Endothelial cell of umbilical vein (primary cell): ENCODE data around the gene FGFR4. TPM values are rescaled to one million over a fixed set of nuclear protein-coding genes. Genes with fewer than 3 reads are reported as not detected.
A peak's percentile ranks its signal among the peaks of the same experiment; 100 is the strongest.

Experiments used
- BruUV-seq: library from RNA; stranded (reverse); fragments of 400-500 nt; replicated peaks from 2 replicates; lab custom pipeline; 2021; lab: Mats Ljungman, UMichigan
- CTCF ChIA-PET: fragments of 300-600, 350-600 bp; sonication (Branson Sonifier 250); formaldehyde crosslinking; loops from one replicate; lab custom pipeline; 2021; ENCODE audit warnings: antibody characterized with exemption, inconsistent platforms; lab: Charles Lee
- POLR2A ChIA-PET: fragments of 300-600, 350-600 bp; sonication (Branson Sonifier 250); formaldehyde crosslinking; loops from one replicate; lab custom pipeline; 2021; ENCODE audit warnings: antibody characterized with exemption, inconsistent platforms; lab: Charles Lee
- DNase-seq: peaks from one replicate; pipeline ENCODE4 v3.0.0-alpha.2; 2011; ENCODE audit warnings: low read depth, low spot score
- FAIRE-seq: peaks from 2 replicates; lab custom pipeline; 2011; peaks lifted over from hg19 to GRCh38; lab: Jason Lieb, UNC
- H2AFZ ChIP-seq: 2 replicates; pipeline ENCODE4 v1.6.0; 2012; ENCODE audit warnings: low read depth, low read length, control low read depth, inconsistent platforms
- H3K27ac ChIP-seq: 2 replicates; pipeline ENCODE4 v1.5.1; 2011; ENCODE audit warnings: low read depth, mild to moderate bottlenecking, control low read depth, low read length, moderate library complexity; ENCODE audit not compliant: insufficient read depth
- H3K27me3 ChIP-seq, 2 experiments: 2 replicates each; pipeline versions ENCODE4 v1.6.0 to v1.6.1; 2011; ENCODE audit warnings: low read length in 2 of 2, mixed read lengths in 1 of 2; ENCODE audit not compliant: control insufficient read depth in 2 of 2, insufficient read depth in 2 of 2
- H3K36me3 ChIP-seq, 2 experiments: 2 replicates in 1 of 2; 3 replicates in 1 of 2; pipeline ENCODE4 v1.5.1; 2011; ENCODE audit warnings: low read length in 2 of 2, mild to moderate bottlenecking in 1 of 2, moderate library complexity in 1 of 2; ENCODE audit not compliant: control insufficient read depth in 2 of 2, insufficient read depth in 2 of 2; ENCODE audit errors: extremely low read depth in 1 of 2
- H3K4me1 ChIP-seq: 3 replicates; pipeline ENCODE4 v1.5.1; 2011; ENCODE audit warnings: mild to moderate bottlenecking, low read length; ENCODE audit not compliant: control insufficient read depth, insufficient read depth; ENCODE audit errors: extremely low read depth
- H3K4me2 ChIP-seq: 2 replicates; pipeline ENCODE4 v1.6.1; 2011; ENCODE audit warnings: low read length, control low read depth, mixed read lengths; ENCODE audit not compliant: insufficient read depth
- H3K4me3 ChIP-seq, 3 experiments: fragments of 200-600 bp in 1 of 3; sonication (generic), shearing (Covaris generic) in 1 of 3; replicated peaks in 1 of 3; 2 replicates each; pipeline ENCODE4 v1.5.1; 2011 to 2016; ENCODE audit warnings: control low read depth in 3 of 3, low read length in 3 of 3, mild to moderate bottlenecking in 2 of 3, inconsistent platforms in 1 of 3, low read depth in 1 of 3, moderate library complexity in 1 of 3; ENCODE audit not compliant: insufficient read depth in 1 of 3
- H3K79me2 ChIP-seq: 2 replicates; pipeline ENCODE4 v1.6.0; 2012; ENCODE audit warnings: low read length, inconsistent platforms; ENCODE audit not compliant: control insufficient read depth, insufficient read depth
- H3K9ac ChIP-seq: replicated peaks from 2 replicates; pipeline ENCODE3; 2011; ENCODE audit warnings: low read length, control low read depth; ENCODE audit not compliant: insufficient read depth; ENCODE audit errors: extremely low read depth
- H3K9me1 ChIP-seq: replicated peaks from 3 replicates; pipeline ENCODE4 v1.6.0; 2011; ENCODE audit warnings: mild to moderate bottlenecking, low read length; ENCODE audit not compliant: control insufficient read depth, insufficient read depth; ENCODE audit errors: extremely low read depth
- H3K9me3 ChIP-seq: replicated peaks from 2 replicates; pipeline ENCODE4 v1.5.1; 2012; ENCODE audit warnings: low read length, inconsistent platforms; ENCODE audit not compliant: control insufficient read depth, insufficient read depth
- H4K20me1 ChIP-seq: replicated peaks from 2 replicates; pipeline ENCODE3; 2011; ENCODE audit warnings: mild to moderate bottlenecking, low read length; ENCODE audit not compliant: control insufficient read depth, insufficient read depth; ENCODE audit errors: extremely low read depth
- POLR2A ChIP-seq: IDR thresholded peaks from 2 replicates; pipeline ENCODE4 v1.6.1; 2012; ENCODE audit warnings: low read depth, mild to moderate bottlenecking, control low read depth, low read length
- POLR2AphosphoS5 ChIP-seq: IDR thresholded peaks from 2 replicates; pipeline ENCODE4 v1.6.1; 2012; ENCODE audit warnings: low read depth, mild to moderate bottlenecking, control low read depth, low read length, moderate library complexity; ENCODE audit not compliant: insufficient read depth
- dilution Hi-C: fragments of 300-500 bp; cut with MboI; formaldehyde crosslinking; loops from one replicate; pipeline ENCODE4 v1.15.0; 2019; ENCODE audit warnings: low sequenced_read_pairs; ENCODE audit not compliant: extremely low pct_ligation_motif_present
- intact Hi-C: fragments of 100-400 bp; cut with micrococcal nuclease; formaldehyde crosslinking; loops from one replicate; pipeline ENCODE4 v1.10.0; 2022
- polyA plus RNA-seq, 4 experiments: library from polyadenylated mRNA; depleted of rRNA in 3 of 4; stranded (reverse) in 3 of 4; unstranded in 1 of 4; fragments of >200 nt; gene quantifications; 2 replicates each; pipeline versions ENCODE4 v1.2.1 to v1.2.3, GENCODE V29; 2011 to 2012; ENCODE audit warnings: missing spikeins in 1 of 4
- total RNA-seq: library from RNA; stranded (reverse); gene quantifications from 2 replicates; pipeline ENCODE4 v1.2.3, GENCODE V29; 2021
- TF ChIP-seq, protein P1 (sequence below), 2 donors: IDR thresholded peaks; 1 replicate in 1 of 2; 2 replicates in 1 of 2; pipeline ENCODE4 v1.5.1; 2011; ENCODE audit warnings: low read length in 2 of 2, mild to moderate bottlenecking in 2 of 2, moderate library complexity in 2 of 2, control low read depth in 1 of 2, inconsistent platforms in 1 of 2, low read depth in 1 of 2; ENCODE audit not compliant: insufficient read depth in 1 of 2; ENCODE audit errors: extremely low read depth in 1 of 2

FGFR4 gene
- total and polyA plus RNA-seq, 2 donors (not counting 3 experiments of a cell fraction or from before 2014, with no cell fraction given) = 1.9 to 2.9 TPM

DNA sequence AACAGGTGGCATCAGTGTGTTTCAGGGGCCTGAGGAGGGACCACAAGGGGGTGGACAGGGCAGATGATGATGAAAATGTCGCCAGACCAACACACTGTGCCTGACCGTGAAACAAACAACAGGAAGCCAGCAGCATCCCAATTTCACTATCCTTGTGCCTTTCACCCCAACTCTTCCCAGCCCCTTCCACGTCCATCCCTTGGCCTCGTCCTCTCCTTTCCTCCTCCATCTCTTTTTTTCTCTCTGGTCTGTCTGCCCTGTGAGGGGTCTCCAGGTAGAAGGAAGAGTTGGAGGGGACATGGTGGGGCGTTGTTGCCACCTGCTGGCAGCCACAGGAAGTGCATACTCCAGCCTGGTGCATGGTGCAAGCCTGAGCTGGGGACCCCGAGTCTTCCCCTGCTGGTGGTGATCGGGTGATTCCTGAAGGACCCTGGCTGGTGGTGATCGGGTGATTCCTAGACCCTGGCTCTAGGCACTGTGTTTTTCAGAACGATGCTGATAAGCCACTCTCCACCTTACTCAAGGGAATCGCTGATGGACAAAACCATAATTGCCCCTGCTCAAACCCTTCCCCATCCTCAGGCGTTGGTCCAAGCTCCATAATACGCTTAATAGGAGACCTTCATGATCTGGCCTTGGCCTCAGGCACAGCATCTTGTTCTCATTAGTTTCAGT lies 25.1 kb downstream of the FGFR4 start:
- ChIA-PET CTCF (interaction anchor here (0.5 to 10.1 kb wide), 53 partner anchors 9 to 1384 kb away, joined by 3 to 274 read pairs (median 4); partner anchors contain the start of genes FGFR4, LMAN2, NSD1 and PRELID1), POLR2A (no interaction called here)
- Histone ChIP-seq H3K36me3 (no peaks in the 10 kb centered on the region), H3K9ac (no peak overlapping the region), H3K9me3 (no peaks in the 10 kb centered on the region), H3K27me3 (no peaks in the 10 kb centered on the region), H3K4me2 (no peak overlapping the region), H3K4me3 (no peak overlapping the region), H3K27ac (no peak overlapping the region), H2AFZ (no peak overlapping the region), H3K9me1 (no peaks in the 10 kb centered on the region), H3K4me1 (no peaks in the 10 kb centered on the region), H3K79me2 (no peaks in the 10 kb centered on the region), H4K20me1 (no peaks in the 10 kb centered on the region)
- no peak for TF ChIP-seq POLR2A
- no peak for TF ChIP-seq POLR2AphosphoS5
- TF ChIP-seq, protein P1, sequence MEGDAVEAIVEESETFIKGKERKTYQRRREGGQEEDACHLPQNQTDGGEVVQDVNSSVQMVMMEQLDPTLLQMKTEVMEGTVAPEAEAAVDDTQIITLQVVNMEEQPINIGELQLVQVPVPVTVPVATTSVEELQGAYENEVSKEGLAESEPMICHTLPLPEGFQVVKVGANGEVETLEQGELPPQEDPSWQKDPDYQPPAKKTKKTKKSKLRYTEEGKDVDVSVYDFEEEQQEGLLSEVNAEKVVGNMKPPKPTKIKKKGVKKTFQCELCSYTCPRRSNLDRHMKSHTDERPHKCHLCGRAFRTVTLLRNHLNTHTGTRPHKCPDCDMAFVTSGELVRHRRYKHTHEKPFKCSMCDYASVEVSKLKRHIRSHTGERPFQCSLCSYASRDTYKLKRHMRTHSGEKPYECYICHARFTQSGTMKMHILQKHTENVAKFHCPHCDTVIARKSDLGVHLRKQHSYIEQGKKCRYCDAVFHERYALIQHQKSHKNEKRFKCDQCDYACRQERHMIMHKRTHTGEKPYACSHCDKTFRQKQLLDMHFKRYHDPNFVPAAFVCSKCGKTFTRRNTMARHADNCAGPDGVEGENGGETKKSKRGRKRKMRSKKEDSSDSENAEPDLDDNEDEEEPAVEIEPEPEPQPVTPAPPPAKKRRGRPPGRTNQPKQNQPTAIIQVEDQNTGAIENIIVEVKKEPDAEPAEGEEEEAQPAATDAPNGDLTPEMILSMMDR (IDR thresholded peaks at IDR 0.05; ENCODE audit: extremely low read depth in 1 of 2, insufficient read depth in 1 of 2, low read depth in 1 of 2, low read length in 2 of 2) = peak; percentile 93 to 95
- dilution Hi-C loops = no loop called here
- no TSS peak for BruUV-seq
- intact Hi-C loops = loop anchor here (1.0 to 5.0 kb wide), 5 partner anchors 25 to 451 kb away; no protein-coding TSS in a partner anchor
- FAIRE-seq (peak; percentile 91), DNase-seq (peak; percentile 63)
